ENCODE data around the gene CDC42SE1. TPM values are rescaled to one million over a fixed set of nuclear protein-coding genes. Genes with fewer than 3 reads are reported as not detected.

The CDC42SE1 gene
- total and polyA plus RNA-seq, 4 donors, result 59.0 to 89.8 (median 80.0) TPM

DNA sequence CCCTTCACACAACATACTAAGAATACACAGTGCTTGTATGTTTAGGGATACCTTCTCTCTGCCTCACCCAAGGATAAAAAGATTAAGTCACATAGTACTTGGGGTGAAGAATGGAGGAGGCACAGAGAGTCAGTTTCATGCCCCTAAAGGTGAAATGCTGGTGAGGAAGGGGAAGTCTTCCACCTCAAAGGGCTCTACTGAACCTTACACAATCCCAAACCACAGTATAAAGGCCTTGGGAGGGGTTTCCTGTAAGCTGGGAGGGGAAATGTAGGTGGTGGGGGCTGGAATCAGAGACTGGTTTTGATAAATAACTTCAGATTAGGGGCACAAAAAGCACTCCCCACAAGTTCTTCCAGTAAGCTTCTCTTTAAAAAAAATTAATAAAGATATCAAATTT, 56.2 kb downstream of the CDC42SE1 start:
- Histone ChIP-seq H3K27me3 (ENCODE audit: control insufficient read depth, insufficient read depth, low read length) (no peaks in the 10 kb centered on the region), H3K4me3 (ENCODE audit: low read depth, low read length) (no peak overlapping the region), H3K27ac (ENCODE audit: low read depth, low read length) (no peak overlapping the region), H3K36me3 (ENCODE audit: control insufficient read depth, insufficient read depth, low read length) (peaks cover 25% of the 10 kb centered on the region), H3K9me3 (ENCODE audit: control insufficient read depth, insufficient read depth, low read length) (no peaks in the 10 kb centered on the region), H3K4me1 (ENCODE audit: control insufficient read depth, insufficient read depth, low read length) (peaks cover 45% of the 10 kb centered on the region)
- DNase-seq (ENCODE audit: low read depth in 4 of 6, low spot score in 6 of 6), result no peak

DNA sequence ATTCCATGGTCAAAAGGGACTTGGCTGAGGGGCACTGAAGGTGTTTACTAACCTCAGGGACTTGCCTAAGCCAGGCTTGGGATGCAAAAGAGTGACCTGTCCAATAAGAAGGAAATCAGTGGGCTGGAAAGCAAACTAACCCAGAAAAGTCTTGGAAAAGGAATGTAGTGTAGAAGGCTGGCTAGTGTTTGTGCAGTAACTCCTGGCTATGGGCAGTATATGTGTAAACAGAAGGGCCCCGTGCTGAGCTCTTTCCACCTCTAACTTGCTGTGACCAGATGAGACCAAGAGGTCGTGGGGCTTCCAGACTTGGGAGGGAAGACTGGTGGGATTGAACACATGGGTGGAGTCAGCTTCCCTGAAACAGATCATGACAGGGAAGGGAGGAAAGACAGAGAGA, 56.8 kb downstream of the CDC42SE1 start:
- Histone ChIP-seq H3K9me3 (ENCODE audit: control insufficient read depth, insufficient read depth, low read length) (no peaks in the 10 kb centered on the region), H3K36me3 (ENCODE audit: control insufficient read depth, insufficient read depth, low read length) (peaks cover 30% of the 10 kb centered on the region), H3K27ac (ENCODE audit: low read depth, low read length) (no peak overlapping the region), H3K27me3 (ENCODE audit: control insufficient read depth, insufficient read depth, low read length) (no peaks in the 10 kb centered on the region), H3K4me3 (ENCODE audit: low read depth, low read length) (no peak overlapping the region), H3K4me1 (ENCODE audit: control insufficient read depth, insufficient read depth, low read length) (peaks cover 44% of the 10 kb centered on the region)
- DNase-seq (ENCODE audit: low read depth in 4 of 6, low spot score in 6 of 6), result no peak
- 56% methylated on average over 2 of the region's 2 CpGs for WGBS (ENCODE audit: insufficient coverage)

DNA sequence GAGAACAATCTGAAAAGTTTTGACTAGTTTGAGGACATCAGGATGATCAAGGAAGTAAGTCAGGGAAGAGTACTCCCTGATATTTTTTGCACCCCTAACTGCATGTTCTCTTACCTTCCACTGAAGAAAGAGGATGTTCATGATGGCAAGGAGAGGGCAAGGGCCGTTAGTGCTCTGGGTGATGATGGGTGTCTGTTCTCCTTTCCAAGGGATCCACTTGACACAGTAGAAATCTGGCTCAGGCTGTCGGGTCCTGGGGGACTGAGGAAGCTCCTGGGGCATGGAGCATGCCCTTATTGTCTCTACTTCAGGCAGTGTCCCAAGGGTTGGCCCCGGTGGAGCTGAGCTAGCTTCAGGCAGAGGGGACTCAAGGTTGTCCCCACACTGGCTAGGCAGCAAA, 57.4 kb downstream of the CDC42SE1 start:
- whole genome bisulfite sequencing (ENCODE audit: insufficient coverage), result 100% methylated on average over 3 of the region's 3 CpGs
- DNase-seq (ENCODE audit: low read depth in 4 of 6, low spot score in 6 of 6), result no peak
- H3K27me3 ChIP-seq (ENCODE audit: control insufficient read depth, insufficient read depth, low read length), result no peaks in the 10 kb centered on the region
- no peak overlapping the region for H3K4me3 ChIP-seq (ENCODE audit: low read depth, low read length)
- H3K27ac ChIP-seq (ENCODE audit: low read depth, low read length), result no peak overlapping the region
- peaks cover 36% of the 10 kb centered on the region for H3K36me3 ChIP-seq (ENCODE audit: control insufficient read depth, insufficient read depth, low read length)
- peaks cover 38% of the 10 kb centered on the region for H3K4me1 ChIP-seq (ENCODE audit: control insufficient read depth, insufficient read depth, low read length)
- H3K9me3 ChIP-seq (ENCODE audit: control insufficient read depth, insufficient read depth, low read length), result no peaks in the 10 kb centered on the region

DNA sequence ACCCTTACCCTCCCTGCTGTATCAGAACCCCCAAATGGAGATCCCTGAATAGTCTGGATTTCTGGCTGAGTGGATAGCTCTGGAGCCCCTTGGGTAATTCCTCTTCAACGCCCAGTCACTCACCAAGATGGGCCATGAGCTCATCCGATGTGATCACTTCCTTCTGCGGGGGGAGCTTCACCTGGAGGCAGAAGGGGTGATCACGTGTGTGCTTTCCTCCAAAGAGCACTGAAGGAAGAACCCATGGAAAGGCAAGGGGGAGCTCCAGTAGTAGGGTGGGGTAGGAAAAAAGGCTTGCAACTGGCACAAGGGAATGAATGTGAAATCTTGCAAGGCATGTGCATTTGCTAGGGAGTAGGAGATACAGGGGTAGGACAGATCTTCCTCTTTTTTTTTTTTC, 57.8 kb downstream of the CDC42SE1 start:
- H3K9me3 ChIP-seq (ENCODE audit: control insufficient read depth, insufficient read depth, low read length), result no peaks in the 10 kb centered on the region
- no peak for DNase-seq (ENCODE audit: low read depth in 4 of 6, low spot score in 6 of 6)
- no peaks in the 10 kb centered on the region for H3K27me3 ChIP-seq (ENCODE audit: control insufficient read depth, insufficient read depth, low read length)
- H3K27ac ChIP-seq (ENCODE audit: low read depth, low read length), result no peak overlapping the region
- WGBS (ENCODE audit: insufficient coverage), result 93% methylated on average over 3 of the region's 4 CpGs
- H3K36me3 ChIP-seq (ENCODE audit: control insufficient read depth, insufficient read depth, low read length), result peaks cover 40% of the 10 kb centered on the region
- H3K4me3 ChIP-seq (ENCODE audit: low read depth, low read length), result no peak overlapping the region
- peaks cover 34% of the 10 kb centered on the region for H3K4me1 ChIP-seq (ENCODE audit: control insufficient read depth, insufficient read depth, low read length)

Small RNA genes lying within 50 kb of the gene (small RNA-seq; reads per million reads assigned to genes)
- gene RNU6-884P (ENCODE audit: low replicate concordance), result not detected

Other genes with a start within 250 kb of the CDC42SE1 start
- gene ARNT, start 183.0 kb downstream of the CDC42SE1 start, total RNA-seq, result 10 to 100 TPM; 29.3 to 42.7 TPM
- 10 to 100 TPM; 20.9 to 30.0 TPM for gene ARNT, start 183.0 kb downstream of the CDC42SE1 start, polyA plus RNA-seq (ENCODE audit: insufficient read length in 2 of 2)
- gene CTXND2, start 172.5 kb downstream of the CDC42SE1 start, total RNA-seq, result under 1 TPM in 1 of 2 donors, not detected in 1; 0.39 TPM
- gene CTXND2, start 172.5 kb downstream of the CDC42SE1 start, polyA plus RNA-seq (ENCODE audit: insufficient read length in 2 of 2), result under 1 TPM in 1 of 2 donors, not detected in 1; 0.14 TPM
- gene SETDB1, start 133.3 kb downstream of the CDC42SE1 start, total RNA-seq, result 10 to 100 TPM; 39.7 to 58.6 TPM
- gene SETDB1, start 133.3 kb downstream of the CDC42SE1 start, polyA plus RNA-seq (ENCODE audit: insufficient read length in 2 of 2), result 10 to 100 TPM; 41.2 to 54.3 TPM
- gene CERS2, start 84.8 kb downstream of the CDC42SE1 start, total RNA-seq, result 100 to 1,000 TPM; 116 to 224 TPM
- 100 to 1,000 TPM; 163 to 176 TPM for gene CERS2, start 84.8 kb downstream of the CDC42SE1 start, polyA plus RNA-seq (ENCODE audit: insufficient read length in 2 of 2)
- 1 to 10 TPM in 1 of 2 donors, under 1 TPM in 1; 0.50 to 2.6 TPM for gene ANXA9, start 77.3 kb downstream of the CDC42SE1 start, total RNA-seq
- 1 to 10 TPM; 5.4 to 8.3 TPM for gene ANXA9, start 77.3 kb downstream of the CDC42SE1 start, polyA plus RNA-seq (ENCODE audit: insufficient read length in 2 of 2)
- gene MINDY1, start 52.7 kb downstream of the CDC42SE1 start, total RNA-seq, result 10 to 100 TPM; 21.9 to 48.1 TPM
- gene MINDY1, start 52.7 kb downstream of the CDC42SE1 start, polyA plus RNA-seq (ENCODE audit: insufficient read length in 2 of 2), result 10 to 100 TPM; 38.2 to 47.5 TPM
- 10 to 100 TPM; 18.9 to 29.0 TPM for gene PRUNE1, start 51.2 kb downstream of the CDC42SE1 start, total RNA-seq
- gene PRUNE1, start 51.2 kb downstream of the CDC42SE1 start, polyA plus RNA-seq (ENCODE audit: insufficient read length in 2 of 2), result 10 to 100 TPM; 37.5 to 39.4 TPM
- gene BNIPL, start 23.0 kb downstream of the CDC42SE1 start, total RNA-seq, result under 1 TPM; 0.20 to 0.83 TPM
- under 1 TPM; 0.73 to 0.93 TPM for gene BNIPL, start 23.0 kb downstream of the CDC42SE1 start, polyA plus RNA-seq (ENCODE audit: insufficient read length in 2 of 2)
- gene C1orf56, start 11.9 kb downstream of the CDC42SE1 start, total RNA-seq, result 10 to 100 TPM in 1 of 2 donors, 1 to 10 TPM in 1; 4.1 to 11.0 TPM
- 10 to 100 TPM; 13.7 to 16.9 TPM for gene C1orf56, start 11.9 kb downstream of the CDC42SE1 start, polyA plus RNA-seq (ENCODE audit: insufficient read length in 2 of 2)
- 10 to 100 TPM; 34.2 to 54.3 TPM for gene MLLT11, start 775 bp upstream of the CDC42SE1 start, total RNA-seq
- gene MLLT11, start 775 bp upstream of the CDC42SE1 start, polyA plus RNA-seq (ENCODE audit: insufficient read length in 2 of 2), result 100 to 1,000 TPM; 182 to 203 TPM
- 10 to 100 TPM; 18.0 to 18.1 TPM for gene GABPB2, start 11.1 kb upstream of the CDC42SE1 start, total RNA-seq
- 1 to 10 TPM; 6.2 to 9.3 TPM for gene GABPB2, start 11.1 kb upstream of the CDC42SE1 start, polyA plus RNA-seq (ENCODE audit: insufficient read length in 2 of 2)
- 10 to 100 TPM; 10.2 to 16.4 TPM for gene SEMA6C, start 87.0 kb upstream of the CDC42SE1 start, total RNA-seq
- gene SEMA6C, start 87.0 kb upstream of the CDC42SE1 start, polyA plus RNA-seq (ENCODE audit: insufficient read length in 2 of 2), result 10 to 100 TPM; 34.6 to 47.8 TPM
- 1 to 10 TPM; 4.5 to 5.5 TPM for gene TNFAIP8L2, start 97.0 kb upstream of the CDC42SE1 start, total RNA-seq
- 1 to 10 TPM; 3.2 to 3.9 TPM for gene TNFAIP8L2, start 97.0 kb upstream of the CDC42SE1 start, polyA plus RNA-seq (ENCODE audit: insufficient read length in 2 of 2)
- 10 to 100 TPM; 12.9 to 19.1 TPM for gene LYSMD1, start 106.3 kb upstream of the CDC42SE1 start, total RNA-seq
- gene LYSMD1, start 106.3 kb upstream of the CDC42SE1 start, polyA plus RNA-seq (ENCODE audit: insufficient read length in 2 of 2), result 10 to 100 TPM; 17.9 to 18.7 TPM
- gene SCNM1, start 106.5 kb upstream of the CDC42SE1 start, total RNA-seq, result 10 to 100 TPM; 26.1 to 59.3 TPM
- gene SCNM1, start 106.5 kb upstream of the CDC42SE1 start, polyA plus RNA-seq (ENCODE audit: insufficient read length in 2 of 2), result 10 to 100 TPM; 54.8 to 55.8 TPM
- not detected for gene TMOD4, start 116.4 kb upstream of the CDC42SE1 start, total RNA-seq
- gene TMOD4, start 116.4 kb upstream of the CDC42SE1 start, polyA plus RNA-seq (ENCODE audit: insufficient read length in 2 of 2), result 1 to 10 TPM in 1 of 2 donors, not detected in 1; 1.2 TPM
- gene VPS72, start 130.6 kb upstream of the CDC42SE1 start, total RNA-seq, result 10 to 100 TPM; 38.6 to 67.7 TPM
- gene VPS72, start 130.6 kb upstream of the CDC42SE1 start, polyA plus RNA-seq (ENCODE audit: insufficient read length in 2 of 2), result 10 to 100 TPM; 91.6 to 93.0 TPM
- gene PIP5K1A, start 138.9 kb upstream of the CDC42SE1 start, total RNA-seq, result 10 to 100 TPM; 44.0 to 59.3 TPM
- gene PIP5K1A, start 138.9 kb upstream of the CDC42SE1 start, polyA plus RNA-seq (ENCODE audit: insufficient read length in 2 of 2), result 10 to 100 TPM; 34.9 to 50.9 TPM
- 100 to 1,000 TPM; 108 to 211 TPM for gene PSMD4, start 195.1 kb upstream of the CDC42SE1 start, total RNA-seq
- gene PSMD4, start 195.1 kb upstream of the CDC42SE1 start, polyA plus RNA-seq (ENCODE audit: insufficient read length in 2 of 2), result 100 to 1,000 TPM; 178 to 181 TPM
- gene ZNF687, start 222.7 kb upstream of the CDC42SE1 start, total RNA-seq, result 10 to 100 TPM in 1 of 2 donors, 1 to 10 TPM in 1; 9.6 to 14.1 TPM
- gene ZNF687, start 222.7 kb upstream of the CDC42SE1 start, polyA plus RNA-seq (ENCODE audit: insufficient read length in 2 of 2), result 10 to 100 TPM; 19.8 to 24.9 TPM

Data from spinal cord (tissue), 10 donors.